GDM1 (cell line): ENCODE data around the gene USP5.
A peak's percentile ranks its signal among the peaks of the same experiment; 100 is the strongest.

Source experiments
- DNase-seq: peaks from one replicate; lab custom pipeline; 2025; lab: John Stamatoyannopoulos, UW

The USP5 gene

GRCh38 chr12:6825398-6826124 is 26.4 kb upstream of the USP5 start:
- DNase-seq, result peak; percentile 67

- DNase-seq, result no peak
Observed at GRCh38 chr12:6826125-6826733, 25.7 kb upstream of the USP5 start.

DNA sequence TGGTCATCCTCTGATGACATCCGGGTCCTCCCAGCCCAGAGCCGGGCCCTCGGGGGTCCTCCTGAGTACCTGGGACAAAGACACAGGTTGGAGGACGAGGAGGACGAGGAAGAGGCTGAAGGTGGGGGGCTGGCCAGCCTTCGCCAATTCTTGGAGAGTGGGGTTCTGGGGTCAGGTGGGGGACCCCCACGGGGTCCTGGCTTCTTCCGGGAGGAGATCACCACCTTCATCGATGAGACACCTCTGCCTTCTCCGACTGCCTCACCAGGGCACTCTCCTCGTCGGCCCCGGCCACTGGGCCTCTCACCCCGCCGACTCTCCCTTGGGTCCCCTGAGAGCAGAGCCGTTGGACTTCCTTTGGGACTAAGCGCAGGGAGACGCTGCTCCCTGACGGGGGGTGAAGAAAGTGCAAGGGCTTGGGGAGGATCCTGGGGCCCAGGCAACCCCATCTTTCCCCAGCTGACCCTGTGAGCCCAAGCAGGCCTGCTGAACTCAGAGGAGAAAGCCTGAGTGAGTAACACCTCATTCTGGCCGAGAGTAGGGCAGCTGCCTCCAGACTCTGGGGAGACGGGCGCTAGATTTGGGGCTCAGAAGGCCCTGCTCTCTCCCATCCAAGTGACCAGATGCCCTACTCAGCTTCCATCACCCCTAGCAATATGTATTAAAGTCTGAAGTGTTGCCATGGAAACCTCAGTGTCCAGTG is 25.1 kb upstream of the USP5 start:
- DNase-seq, result no peak

DNA sequence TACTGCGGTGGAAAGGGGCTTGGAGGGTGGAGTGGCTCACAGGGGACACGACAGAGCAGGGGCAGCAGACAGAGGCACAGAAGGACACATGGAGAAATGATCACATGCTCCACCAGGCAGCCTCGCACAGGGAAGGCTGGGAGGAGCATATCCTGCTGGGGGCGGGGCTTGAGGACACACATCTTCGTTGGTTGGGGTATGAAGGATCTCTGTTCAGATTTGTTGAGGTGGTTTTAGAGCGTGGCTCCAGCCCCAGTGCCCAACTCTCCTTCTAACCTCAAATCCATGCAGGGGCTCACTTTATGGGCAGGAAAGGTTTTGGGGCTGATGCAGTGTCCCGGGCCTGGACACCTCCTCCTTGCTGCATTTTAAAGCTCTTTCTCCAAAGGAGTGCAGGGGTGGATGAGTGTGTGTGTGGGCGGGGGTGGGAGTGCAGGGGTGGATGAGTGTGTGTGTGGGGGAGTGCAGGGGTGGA is 24.5 kb upstream of the USP5 start:
- DNase-seq, result peak; percentile 36

DNA sequence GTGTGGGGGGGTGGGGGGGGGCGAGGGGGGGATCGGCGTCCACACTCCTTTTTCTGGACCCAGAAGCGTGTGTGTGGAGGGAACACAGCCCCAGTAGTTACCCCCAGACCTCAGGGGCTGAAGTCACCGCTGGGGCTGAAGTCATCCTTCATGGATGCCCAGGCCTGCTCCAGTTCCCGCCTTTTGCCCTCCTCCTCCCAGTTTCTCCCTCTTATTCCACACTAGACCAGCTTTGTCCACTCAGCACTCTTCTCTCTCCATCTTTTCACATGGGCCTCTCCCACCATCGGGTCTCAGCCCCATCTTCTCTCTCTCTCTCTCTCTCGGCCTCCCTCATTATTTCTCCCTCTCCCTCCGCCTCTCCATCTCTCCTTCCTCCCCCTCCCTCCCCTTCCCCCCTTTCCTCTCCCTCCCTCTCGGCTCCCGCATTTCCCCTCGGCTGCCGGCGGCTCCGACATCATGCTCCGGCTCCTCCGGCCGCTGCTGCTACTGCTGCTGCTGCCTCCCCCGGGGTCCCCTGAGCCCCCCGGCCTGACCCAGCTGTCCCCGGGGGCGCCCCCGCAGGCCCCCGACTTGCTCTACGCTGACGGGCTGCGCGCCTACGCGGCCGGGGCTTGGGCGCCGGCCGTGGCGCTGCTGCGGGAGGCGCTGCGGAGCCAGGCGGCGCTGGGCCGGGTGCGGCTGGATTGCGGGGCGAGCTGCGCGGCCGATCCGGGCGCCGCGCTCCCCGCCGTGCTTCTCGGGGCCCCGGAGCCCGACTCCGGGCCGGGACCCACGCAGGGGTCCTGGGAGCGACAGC is 23.8 kb upstream of the USP5 start, which contains the start of gene P3H3:
Gene P3H3, plus strand, starts transcription at position 426 of the 799 bp plus-strand sequence. Its CDS starts 34 bp downstream, at position 460.
- DNase-seq, result no peak

DNA sequence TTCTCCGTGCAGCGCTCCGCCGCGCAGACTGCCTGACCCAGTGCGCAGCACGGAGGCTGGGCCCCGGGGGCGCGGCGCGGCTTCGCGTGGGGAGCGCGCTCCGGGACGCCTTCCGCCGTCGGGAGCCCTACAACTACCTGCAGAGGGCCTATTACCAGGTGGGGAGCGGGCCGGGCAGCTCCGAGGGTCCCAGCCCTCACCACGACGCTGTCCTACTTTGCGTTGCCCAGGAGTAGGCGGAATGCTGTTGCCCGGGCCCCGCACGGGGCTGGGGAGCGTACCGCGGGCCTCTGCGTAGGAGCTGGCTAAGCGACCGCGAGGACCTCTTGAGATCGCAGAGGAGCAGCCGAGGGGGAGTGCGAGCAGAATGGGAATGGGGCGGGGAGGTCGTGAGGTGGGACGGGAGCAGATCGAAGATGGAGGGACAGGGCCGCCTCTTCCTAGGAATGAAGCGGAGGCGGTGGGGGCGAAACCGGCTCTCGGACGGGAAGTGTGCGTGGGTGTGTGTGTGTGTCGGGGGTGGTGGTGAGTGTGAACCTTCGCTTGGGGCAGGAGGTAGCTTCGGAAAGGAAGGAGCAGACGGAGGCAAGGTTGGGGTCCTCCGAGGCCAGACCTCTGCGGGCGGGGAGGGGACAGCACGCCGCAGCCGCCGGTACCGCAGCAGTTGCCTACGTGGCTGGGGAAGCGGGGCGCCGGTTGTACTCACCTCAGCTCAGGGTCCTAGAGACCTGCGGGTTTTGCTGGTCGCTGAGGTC is 23.0 kb upstream of the USP5 start:
- DNase-seq, result peak; percentile 47

DNA sequence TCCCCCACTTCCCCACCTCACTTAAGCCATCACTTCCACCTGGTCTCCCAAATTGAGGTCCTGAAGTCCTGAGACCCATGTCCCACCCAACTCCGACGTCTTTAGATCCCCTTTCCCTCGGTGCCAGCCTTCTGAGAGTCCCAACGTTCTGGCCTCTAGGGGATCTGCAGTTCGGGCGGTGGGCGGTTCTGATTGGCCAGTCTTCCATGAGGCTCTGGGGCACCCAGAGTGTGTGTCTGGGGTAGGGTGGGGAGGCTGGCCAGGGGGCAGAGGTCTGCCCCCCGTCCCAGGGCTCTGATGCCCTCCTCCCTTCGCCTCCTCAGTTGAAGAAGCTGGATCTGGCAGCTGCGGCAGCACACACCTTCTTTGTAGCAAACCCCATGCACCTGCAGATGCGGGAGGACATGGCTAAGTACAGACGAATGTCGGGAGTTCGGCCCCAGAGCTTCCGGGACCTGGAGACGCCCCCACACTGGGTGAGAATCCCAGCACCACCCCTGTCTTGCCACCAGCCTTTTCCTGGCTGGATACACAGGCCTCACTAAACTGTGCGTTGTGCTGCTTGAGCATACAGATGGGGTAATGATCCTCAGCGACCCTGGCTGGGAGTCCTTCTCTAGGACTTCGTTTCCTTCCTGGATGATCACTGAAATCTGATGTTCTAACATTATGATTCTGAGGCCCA is 22.3 kb upstream of the USP5 start:
- DNase-seq, result no peak

GRCh38 chr12:6830286-6830890 is 21.6 kb upstream of the USP5 start:
- DNase-seq, result no peak

- DNase-seq, result no peak
Observed at GRCh38 chr12:6830999-6831398, 21.0 kb upstream of the USP5 start.

- DNase-seq, result no peak
Observed at GRCh38 chr12:6831450-6831995, 20.4 kb upstream of the USP5 start.

GRCh38 chr12:6832125-6832524 is 19.8 kb upstream of the USP5 start:
- no peak for DNase-seq

DNA sequence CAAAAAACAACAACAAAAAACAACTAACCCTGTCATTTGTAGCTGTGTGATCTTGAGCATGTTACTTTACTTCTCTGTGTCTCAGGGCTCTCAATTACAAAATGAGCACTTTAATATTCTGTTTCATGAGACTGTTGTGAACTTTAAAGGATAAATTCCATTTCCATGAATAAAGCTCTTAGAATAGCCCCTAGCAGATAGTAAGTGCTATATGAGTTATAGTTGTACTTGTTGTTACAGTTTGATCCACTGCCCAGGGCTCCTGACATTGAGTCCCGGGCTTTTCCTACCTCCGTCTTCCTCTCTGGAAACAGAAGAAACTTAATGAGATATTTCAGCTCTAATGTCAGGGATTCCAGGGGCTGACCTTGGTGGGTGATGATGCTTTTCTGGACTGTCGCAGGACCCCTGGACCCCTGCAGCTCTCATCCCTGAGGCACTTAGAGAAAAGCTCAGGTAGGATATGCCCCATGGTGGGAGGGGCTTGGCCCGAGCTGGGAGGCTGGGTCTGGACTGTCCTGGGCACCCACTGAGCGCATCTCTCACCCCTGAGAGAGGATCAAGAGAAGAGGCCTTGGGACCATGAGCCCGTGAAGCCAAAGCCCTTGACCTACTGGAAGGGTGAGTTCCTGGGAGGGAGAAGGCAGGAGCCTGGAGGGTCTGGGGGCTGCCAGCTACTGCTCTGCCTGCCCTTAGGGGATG is 18.6 kb upstream of the USP5 start:
- DNase-seq, result no peak

DNA sequence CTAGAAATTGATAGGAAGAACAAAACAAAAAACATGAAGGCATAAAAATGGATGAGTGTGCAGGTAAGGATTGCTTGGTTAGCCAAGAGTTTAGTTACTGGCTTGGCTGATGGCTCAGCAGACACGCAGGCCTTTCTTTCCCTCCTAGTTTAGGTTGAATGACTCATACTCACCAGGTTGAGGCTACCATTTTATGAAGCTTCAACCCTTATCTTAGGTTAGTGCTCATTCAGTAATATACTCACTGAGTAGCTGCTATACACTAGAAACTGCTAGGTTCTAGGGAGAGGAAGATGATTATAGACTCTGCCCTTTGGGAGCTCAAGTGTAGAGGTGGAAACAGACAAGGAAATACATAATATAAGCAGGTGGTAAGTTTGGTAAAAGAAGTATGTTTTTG is 17.7 kb upstream of the USP5 start:
- no peak for DNase-seq

GRCh38 chr12:6834873-6835272 is 17.1 kb upstream of the USP5 start:
- DNase-seq, result no peak

DNA sequence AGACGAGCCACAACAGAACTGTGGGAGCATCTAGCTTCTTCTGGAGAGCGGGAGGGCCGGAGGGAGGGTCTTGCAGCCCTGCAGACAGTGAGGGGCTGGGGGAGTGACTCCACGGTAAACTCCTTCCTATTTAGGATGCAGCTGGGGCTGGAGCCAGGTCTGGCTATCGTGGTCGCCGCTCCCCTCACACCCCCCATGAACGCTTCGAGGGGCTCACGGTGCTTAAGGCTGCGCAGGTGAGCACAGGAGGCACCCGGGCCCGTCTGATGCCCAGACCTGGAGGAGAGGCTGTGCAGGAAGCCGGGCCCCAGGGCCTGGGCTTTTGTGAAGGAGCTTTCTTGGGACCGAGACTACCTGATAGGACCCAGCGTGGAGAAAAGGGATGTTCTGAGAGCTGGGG is 15.1 kb upstream of the USP5 start:
- no peak for DNase-seq

- DNase-seq, result no peak
Observed at GRCh38 chr12:6837370-6838060, 14.4 kb upstream of the USP5 start.

DNA sequence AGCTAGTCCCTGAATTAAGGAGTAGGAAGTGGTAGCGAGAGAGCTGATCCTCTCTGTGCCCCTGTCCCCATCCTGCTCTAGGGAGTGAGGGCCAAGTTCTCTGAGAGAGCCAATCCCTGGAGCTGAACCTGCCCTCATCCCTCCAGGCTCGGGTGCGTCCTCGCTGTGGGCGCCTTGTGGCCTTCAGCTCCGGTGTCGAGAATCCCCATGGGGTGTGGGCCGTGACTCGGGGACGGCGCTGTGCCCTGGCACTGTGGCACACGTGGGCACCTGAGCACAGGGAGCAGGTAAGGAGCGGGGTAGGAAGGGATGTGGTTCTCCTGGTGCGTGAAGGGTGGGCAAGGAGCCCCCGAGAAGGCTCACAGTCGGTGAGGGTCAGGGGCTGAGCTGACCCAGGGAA is 13.1 kb upstream of the USP5 start:
- DNase-seq, result no peak

DNA sequence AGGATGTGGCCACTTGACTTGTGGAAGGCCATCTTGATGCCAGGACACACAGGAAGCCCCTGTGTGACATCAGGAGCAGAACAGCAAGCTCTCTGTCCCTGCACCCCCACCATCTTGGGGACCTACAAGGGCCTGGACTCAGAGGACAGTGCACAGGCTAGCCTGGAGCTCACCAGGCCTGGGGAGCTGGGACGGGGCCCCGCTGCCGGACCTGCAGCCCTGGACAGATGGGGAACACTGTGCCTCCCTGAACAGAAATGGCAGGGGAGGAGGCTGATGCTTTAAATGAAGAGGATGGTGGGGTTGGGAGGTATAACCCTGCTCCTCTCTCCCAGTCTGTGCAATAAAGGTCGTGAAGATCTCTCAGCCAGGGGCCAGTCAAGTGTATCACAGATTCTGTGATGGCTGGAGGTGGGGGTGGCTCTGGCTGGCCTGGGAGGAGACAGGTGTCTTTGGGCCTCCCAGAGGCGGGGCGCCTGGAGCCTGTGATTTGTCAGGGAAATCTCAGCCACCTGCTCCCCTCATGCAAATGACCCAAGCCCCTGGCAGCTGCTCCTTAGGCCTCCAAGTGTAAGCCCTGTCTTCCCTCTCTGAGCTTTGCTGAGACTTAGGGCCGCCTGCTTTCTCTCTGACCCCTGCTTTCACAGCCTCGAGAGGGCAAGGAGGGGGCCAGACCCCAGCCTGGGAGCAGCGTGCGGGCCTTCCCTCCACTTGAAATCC is 12.3 kb upstream of the USP5 start:
- DNase-seq, result no peak
